HG02840 (cell line): ENCODE results near the gene DPM1.

Experiments
- ATAC-seq: cut with Tn5 transposase; IDR thresholded peaks from one replicate; pipeline ENCODE4 v1.9.1; 2021; ENCODE audit warnings: mild to moderate bottlenecking, moderate library complexity, moderate number of reproducible peaks; ENCODE audit not compliant: unreplicated experiment, low FRiP score

Gene DPM1

GRCh38 chr20:50904067-50904570, 54.2 kb downstream of the DPM1 start:
- no peak for ATAC-seq

- no peak for ATAC-seq
Measured at GRCh38 chr20:50903353-50904051, 54.8 kb downstream of the DPM1 start.

- no peak for ATAC-seq
Measured at GRCh38 chr20:50901301-50901700, 57.0 kb downstream of the DPM1 start.

- ATAC-seq, result no peak
Measured at GRCh38 chr20:50900261-50900660, 58.1 kb downstream of the DPM1 start.

- no peak for ATAC-seq
Measured at GRCh38 chr20:50898475-50898874, 59.9 kb downstream of the DPM1 start.

- ATAC-seq, result no peak
Measured at GRCh38 chr20:50895111-50895830, 63.1 kb downstream of the DPM1 start.

- no peak for ATAC-seq
Measured at GRCh38 chr20:50893620-50894019, 64.7 kb downstream of the DPM1 start.

- no peak for ATAC-seq
Measured at GRCh38 chr20:50892394-50892793, 65.9 kb downstream of the DPM1 start.

- ATAC-seq, result no peak
Measured at GRCh38 chr20:50891138-50891537, 67.2 kb downstream of the DPM1 start.

- ATAC-seq, result no peak
Measured at GRCh38 chr20:50887576-50887975, 70.8 kb downstream of the DPM1 start.

- no peak for ATAC-seq
Measured at GRCh38 chr20:50886184-50886790, 72.0 kb downstream of the DPM1 start.

GRCh38 chr20:50885781-50886180, 72.6 kb downstream of the DPM1 start:
- ATAC-seq, result no peak

GRCh38 chr20:50885068-50885467, 73.3 kb downstream of the DPM1 start:
- ATAC-seq, result no peak
